ENCODE results near the gene CTSF.
"Not testable (repeated sequence)": the region's sequence is repeated elsewhere in the genome, so short reads cannot be mapped to it uniquely, and the experiment has no call there.

The CTSF gene

DNA sequence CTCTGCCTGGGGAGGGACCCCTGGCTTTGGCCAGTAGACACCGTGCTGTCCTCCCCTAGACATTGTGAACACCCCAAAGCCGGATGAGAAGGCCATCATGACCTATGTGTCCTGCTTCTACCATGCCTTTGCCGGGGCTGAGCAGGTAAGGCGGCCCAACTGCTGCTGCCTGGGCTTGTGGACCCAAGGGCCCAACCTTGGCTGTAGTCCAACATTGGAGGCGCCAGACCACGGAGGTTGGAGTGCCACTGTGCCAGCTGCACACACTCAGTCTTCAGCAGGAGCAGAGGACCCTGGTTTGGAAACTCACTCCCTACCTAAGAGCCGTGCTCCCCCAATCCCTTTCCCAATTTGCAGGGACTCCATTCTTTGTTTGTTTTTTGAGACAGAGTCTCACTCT is 12.3 kb downstream of the CTSF start:
- no peak for DNase-seq

DNA sequence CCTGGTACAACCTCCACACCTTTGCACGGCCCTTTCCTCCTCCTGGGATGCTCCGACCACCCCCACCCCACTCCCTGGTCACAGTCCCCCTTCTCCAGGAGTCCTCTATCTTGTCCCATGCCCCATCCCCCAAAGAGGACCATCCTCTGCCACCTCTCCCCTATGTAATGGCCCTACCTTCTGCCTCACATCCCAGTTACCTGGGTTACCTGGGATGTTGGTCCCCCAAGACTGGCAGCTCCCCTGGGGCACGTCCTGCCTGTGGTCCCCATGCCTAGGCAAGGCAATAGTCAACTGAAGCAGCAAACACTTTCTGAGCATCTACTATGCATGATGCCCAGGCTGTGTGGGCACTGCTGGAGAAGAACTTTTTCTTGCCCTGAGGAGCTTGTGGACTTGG is 13.0 kb downstream of the CTSF start:
- DNase-seq, result no peak

DNA sequence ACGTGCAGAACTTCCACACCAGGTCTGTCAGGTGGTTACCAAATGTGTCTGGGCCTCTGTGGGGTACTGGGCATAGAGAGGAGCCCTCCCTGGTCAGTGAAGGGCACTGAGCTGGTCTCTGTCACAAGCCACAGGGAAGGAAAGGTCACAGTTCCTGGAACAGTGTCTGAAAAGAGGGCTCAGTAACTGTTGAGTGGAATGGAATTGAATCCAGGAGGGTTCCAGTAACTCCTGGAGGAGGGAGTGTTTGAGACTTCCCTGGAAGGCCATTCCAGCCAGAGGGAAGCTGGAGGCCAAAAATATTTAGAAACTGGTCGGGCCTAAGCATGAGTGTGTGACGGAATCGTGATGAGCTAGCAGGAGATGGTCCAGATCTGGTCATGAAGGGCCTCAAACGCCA is 13.8 kb downstream of the CTSF start:
- DNase-seq, result no peak

DNA sequence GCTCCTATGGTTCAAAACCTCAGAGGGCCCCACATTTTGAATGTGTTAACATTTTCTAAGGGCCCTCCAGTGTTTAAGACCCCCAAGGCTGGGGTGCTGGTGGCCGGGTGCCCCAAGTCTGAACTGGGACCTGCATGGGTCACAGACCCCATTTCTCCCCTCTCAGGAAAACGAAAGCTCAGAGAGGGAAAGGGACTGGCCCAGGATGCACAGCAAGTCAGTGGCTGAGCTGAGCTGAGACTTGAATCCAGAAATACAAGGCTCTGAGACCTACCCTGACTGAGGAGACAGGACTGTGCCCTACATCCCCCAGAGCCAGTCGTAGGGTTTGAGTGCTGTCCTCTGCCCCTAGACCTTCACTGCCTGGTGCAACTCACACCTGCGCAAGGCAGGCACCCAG is 17.5 kb downstream of the CTSF start:
- DNase-seq, result no peak

DNA sequence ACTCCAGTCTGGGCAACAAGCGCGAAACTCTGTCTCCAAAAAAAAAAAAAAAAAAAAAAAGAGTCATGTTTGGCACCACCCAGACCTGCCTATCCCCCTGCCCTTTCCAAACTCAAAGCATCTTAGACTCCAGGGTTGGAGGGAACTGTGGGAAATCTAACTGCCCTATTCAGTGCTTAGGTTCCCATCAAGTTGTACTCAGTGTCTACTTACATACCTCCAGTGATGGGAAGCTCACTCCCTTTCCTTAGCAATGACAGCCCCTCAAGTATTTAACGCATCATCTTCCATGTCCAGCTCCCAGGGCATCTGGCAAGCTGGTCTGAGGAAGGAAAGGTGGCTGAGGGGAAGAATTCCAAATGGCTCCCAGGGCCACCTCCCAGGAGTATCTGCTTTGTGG is 18.7 kb downstream of the CTSF start:
- DNase-seq, result no peak

DNA sequence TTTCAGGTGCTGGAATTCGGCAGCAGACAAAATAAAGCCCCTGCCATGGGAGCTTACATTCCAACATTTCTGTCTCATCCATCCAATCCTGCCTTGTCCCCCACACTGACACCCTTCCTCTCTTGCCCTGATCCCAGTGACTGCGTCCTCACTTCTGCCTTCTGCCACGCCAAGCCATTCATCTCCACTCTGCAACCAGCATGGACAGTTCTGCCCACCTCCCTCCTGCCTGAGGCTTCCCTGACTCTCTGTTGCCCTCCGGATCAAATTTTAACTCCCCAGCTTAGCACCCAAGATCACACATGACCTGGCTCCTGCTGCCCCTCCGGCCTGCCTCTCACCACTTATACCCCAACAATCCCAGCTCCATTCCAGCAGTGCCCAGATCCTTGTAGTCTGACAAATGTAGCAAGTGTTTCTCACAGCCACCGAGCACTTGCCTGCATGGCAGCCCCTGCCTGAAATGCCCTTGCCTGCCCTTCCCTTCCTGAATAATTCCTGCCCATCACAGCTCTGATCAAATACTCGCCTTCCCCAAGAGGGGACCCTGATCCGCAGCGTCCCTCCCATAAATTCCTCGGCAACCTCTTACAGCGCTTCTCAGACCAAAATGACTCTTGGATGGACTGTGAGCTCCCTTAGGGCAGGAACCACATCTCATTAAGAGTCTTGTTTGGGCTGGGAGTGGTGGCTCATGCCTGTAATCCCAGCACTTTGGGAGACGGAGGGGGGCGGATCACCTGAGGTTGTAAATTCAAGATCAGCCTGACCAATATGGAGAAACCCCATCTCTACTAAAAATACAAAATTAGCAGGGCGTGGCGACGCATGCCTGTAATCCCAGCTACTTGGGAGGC is 19.4 kb downstream of the CTSF start:
- DNase-seq, result no peak

DNA sequence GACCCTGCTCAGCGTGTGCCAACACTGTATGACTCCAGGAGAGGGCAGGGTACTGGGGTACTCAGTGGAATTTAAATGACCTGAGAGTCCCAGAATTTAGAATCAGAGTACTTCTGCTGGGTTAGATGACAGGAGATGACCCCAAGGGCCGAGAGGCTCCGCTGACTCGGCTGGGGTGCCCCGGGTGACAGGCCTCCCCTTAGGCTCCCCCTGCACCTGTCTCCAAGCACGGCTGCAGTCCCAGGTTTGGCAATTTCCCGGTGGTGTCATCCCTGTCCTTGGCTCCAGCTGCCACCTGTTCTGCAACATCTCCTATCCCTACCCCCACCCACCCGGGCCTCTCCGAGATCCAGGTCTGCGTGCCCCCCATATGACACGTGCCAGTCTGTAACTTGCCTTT is 20.4 kb downstream of the CTSF start:
- no peak for DNase-seq

DNA sequence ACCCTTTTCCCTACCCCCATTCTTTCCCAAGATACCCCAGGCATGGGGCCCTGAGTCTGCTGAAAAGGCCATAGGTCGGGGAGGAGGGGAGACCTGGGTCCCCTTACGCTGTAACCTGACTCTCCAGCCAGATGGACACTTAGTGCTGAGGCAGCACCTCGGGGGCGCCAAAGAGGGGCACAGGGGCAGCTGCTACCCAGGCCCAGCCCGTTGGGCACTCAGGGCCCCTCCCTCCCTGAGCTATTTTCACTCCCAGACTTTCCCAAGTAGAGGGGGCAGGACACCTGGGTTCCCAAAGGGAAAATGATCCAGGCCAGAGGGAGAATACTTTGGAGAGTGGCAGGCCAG is 20.8 kb downstream of the CTSF start:
- DNase-seq, result no peak

DNA sequence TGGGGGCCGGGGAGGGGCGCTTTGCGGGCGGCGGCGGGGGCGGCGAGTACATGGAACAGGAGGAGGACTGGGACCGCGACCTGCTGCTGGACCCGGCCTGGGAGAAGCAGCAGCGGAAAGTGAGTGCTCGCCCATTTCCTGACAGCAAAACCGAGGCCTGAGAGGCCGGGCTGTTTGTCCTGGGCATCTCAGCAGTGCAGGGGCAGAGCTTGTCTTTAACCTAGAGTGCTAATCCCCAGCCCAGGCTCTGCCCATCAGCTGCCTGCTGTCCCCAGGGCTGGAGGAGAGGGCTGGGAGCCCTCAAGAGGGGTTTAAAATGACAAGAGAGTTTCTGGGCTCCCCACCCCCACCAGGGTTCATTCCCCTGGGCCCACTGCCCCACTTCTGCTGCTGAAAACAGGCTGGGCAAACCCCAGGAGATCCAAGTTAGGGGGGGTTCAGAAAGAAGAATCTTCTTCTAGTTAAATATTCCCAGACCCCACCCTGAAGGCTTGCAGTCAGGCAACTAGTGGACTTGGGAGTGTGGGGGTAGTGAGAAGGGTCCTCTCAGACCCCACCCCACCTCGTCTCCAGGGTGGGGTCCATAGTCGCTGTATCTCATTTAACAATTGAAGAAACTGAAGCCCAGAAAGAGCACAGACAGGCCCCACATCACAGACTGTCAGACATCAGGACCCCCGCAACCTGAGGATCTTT is 21.3 kb downstream of the CTSF start:
- DNase-seq, result no peak

DNA sequence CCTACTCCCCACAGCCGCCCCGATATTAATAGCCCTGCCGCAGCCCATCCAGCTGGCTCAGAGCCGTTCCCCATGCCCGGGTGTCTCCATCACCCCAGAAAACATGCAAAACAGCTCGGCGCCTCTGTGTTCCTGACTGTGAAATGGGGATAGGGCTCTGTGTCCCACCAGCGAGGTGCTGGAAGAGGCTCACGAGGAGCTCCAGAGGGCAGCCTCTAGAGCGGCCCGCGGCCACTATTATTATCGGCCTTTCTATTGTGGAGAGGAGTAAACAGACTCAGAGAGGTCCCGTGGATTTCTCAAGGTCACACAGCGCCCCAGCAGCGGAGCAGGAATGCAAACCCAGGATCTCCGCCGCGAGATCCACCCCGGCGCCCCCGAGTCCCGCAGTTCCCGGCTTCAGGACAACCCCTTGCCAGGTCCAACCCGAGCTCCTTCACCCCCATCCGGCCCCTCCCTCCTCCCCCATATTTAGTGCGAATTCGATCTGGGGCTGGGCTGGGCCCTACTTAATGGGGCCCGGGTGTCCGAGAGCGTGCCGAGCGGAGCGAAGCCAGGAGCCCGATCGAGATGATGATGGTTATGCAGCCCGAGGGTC is 21.9 kb downstream of the CTSF start, which contains the start of gene ACTN3:
ACTN3 (plus strand) TSS at position 536 of the 598 bp plus-strand sequence; CDS start at position 571, 35 bp downstream.
- no peak for DNase-seq

DNA sequence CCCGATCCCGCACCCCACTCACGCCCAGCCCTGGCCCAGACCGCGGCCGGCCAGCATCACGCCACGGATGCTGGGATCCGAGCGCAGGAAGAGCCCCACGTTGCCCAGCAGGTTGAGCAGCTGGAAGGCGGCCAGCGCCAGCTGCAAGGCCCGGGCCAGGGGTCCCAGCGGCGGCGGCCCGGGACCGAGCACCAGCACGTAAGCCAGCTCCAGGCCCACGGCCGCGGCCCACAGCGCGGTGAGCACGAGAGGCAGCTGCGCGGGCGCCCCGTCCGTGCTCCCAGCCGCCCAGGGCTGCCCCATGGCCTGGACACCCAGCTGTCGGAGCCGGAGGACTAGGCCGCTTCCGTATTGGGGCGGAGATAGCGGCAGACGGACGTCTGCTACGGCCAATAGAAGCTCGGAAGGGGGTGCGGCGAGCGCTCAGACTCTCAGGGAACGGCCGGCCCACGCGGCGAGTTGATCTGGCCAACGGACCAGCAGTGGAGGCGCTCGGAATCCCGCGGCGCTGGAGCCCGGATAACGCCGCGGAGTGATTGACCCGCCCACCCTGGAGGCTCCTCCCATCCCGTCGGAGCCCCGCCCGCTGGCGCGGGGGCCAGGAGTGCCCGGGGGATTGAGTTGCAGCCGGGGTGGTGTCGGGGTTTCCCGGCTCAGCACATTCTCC is 22.6 kb downstream of the CTSF start, which contains the start of gene ZDHHC24:
ZDHHC24 (minus strand) TSS at position 348 of the 667 bp plus-strand sequence; CDS start at position 303, 45 bp downstream.
- peak; percentile 78 for DNase-seq

DNA sequence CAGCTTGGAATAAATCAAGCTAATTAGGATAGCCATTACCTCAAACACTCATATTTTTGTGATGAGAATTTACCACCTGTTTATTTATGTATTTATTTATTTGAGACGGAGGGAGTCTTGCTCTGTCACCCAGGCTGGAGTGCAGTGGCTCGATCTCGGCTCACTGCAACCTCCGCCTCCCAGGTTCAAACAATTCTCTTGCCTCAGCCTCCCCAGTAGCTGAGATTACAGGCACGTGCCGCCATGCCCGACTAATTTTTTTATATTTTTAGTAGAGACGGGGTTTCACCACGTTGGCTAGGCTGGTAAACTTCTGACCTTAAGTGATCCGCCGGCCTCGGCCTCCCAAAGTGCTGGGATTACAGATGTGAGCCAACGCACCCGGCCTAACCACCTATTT is 23.5 kb downstream of the CTSF start:
- not testable (repeated sequence) for DNase-seq

DNA sequence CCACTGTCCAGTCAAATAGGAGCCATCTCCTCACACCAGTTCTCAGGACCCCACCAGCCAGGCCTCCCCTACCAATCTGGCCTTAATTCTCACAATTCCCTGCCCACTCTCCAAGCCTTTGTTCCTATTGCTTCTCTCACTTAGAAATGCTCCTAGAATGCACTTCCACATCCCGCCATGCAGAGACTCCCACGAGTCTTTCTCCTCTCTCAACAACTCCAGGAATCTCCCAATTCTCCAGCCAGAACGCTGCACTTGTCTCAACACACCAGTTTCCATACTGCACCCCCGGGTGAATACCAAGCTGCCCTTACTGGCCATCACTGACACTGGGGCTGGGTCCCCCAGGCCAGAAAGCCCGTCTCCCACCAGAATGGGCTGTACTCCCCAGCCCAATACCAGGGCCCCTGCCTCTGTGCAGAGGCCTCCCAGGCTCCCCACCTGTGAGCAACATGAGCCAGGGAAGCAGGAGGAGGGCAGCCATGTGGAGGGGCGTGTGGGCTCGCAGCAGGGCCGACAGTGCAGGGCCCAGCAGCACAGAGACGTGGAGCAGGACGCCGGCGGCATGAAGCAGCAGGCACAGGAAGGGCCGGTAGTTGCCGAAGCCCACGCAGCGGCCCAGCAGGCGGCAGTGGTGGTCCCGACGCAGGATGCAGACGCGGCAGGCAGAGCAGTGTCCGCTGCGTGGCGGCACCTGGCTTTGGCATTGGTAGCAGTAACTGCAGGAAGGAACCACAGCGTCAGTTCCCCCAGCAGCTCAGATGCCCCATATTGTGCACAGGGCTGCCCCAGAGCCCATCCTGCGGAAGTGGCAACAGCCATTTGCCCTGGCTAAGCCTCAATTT is 24.9 kb downstream of the CTSF start:
- no peak for DNase-seq

DNA sequence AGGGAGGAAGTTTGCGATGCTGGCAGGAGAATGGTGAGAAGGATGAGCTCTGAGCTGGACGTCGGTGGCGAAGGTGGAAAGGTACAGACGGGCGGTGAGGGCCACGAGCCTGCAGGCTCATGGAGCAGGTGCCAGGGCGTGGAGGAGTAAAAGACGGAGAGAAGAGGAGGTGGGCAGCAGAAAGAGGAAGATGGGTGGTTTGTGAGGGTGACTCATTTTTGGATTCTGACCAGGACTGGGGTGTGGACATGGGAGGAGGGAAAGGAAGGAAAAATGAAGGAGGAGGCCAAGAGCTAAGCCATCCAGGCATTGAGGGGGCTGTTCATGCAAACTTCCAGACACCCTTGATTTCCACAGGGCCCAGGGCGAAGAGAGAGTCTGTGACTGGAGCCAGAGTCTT is 26.0 kb downstream of the CTSF start:
- no peak for DNase-seq

DNA sequence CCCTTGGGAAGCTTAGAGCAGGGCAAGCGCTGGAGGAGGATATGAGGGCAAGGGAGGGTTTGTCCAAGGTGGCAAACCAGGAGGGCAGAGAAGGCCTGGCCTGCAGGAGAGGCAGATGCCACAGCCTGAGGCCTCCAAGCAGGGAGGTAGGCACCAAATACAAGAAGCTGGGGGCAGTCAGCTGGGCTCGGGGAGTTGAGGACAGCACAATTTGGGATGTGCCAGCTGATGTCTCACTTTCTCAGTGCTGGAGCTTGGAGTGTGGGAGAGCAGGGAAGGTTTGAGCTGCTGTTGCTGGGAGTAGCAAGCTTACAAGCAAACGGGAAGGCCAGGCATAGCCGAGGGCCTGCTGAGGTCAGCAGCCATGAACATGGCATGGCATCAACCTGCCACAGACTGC is 26.5 kb downstream of the CTSF start:
- DNase-seq, result no peak

DNA sequence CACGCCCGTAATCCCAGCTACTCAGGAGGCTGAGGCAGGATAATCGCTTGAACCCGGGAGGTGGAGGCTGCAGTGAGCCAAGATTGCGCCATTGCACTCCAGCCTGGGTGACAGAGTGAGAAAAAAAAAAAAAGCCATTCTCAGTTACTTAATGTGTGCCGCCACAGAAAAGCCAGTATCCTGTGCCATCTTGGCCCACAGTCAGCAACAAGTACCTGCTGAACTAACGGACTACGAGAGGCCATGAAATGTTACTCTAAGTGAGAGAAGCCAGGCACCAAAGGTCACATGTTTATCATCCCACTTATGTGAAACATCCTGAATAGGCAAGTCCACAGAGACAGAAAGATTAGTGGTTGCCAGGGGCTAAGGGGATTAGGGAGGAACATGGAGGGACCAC is 27.8 kb downstream of the CTSF start:
- not testable (repeated sequence) for DNase-seq

DNA sequence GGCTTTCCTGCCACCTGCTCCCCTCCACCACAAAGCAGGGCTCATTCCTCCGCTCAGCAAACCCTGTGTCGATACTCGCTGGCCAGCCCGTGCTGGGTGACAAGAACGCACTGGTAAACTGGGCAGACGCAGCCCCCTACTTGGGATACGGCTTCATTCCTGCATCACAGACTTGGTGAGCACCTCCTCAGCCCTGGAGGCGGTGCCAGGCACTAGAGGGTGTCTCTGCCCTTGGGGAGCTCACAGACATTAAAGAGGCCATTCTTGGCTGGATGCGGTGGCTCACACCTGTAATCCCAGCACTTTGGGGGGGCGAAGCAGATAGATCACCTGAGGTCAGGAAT is 28.6 kb downstream of the CTSF start:
- no peak for DNase-seq

DNA sequence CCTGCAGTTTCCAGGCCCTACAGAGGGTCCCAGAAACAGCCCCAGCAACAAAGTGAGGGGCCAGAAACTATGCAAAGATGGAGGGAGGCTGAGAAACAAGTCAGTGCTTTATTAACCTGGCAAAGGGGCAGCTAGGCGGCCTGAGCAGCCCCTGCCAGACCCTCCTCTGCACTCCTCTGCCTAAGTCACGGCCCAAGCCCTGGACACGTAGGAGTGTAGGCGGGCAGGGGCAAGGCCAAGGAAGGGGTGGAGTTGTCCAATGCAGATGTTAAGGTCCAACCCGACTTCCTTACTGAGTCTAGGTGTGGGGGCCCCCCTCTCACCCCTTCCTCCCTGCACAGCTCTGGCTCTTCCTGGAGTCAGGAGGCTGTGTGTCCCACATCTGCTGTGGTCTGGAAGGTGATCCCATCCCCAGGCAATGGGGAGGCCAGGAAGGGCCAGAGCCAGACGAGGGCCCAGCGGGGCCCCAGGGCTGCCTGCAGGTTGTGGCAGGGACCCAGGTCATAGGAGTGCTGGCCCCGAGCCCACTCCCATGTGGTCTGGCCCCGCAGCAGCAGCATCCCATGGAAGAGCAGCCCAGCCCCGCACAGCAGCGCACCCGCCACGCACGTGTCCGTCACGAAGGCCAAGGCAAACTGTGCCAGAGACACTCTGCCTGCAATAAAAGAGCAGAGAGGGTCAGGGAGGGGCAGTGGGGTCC is 29.1 kb downstream of the CTSF start:
- no peak for DNase-seq

DNA sequence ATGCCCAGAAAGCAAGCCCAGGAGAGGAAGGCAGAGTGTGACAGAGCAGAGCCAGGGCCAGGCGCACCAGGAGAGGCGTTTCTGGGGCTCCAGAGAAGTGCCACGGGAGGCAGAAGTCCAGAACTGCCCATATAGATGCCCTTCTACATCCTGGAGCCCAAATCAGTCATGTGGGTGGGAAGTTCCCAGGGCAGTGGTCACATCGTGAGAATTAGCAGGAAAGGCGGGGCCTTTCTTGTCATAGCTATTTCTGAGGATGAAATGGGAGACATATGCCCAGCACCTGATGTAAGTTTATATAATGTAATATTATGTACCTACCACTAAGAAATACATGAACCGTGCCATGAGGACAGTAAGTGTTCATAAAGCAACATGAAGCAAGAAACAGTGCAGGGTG is 35.6 kb downstream of the CTSF start:
- DNase-seq, result no peak

DNA sequence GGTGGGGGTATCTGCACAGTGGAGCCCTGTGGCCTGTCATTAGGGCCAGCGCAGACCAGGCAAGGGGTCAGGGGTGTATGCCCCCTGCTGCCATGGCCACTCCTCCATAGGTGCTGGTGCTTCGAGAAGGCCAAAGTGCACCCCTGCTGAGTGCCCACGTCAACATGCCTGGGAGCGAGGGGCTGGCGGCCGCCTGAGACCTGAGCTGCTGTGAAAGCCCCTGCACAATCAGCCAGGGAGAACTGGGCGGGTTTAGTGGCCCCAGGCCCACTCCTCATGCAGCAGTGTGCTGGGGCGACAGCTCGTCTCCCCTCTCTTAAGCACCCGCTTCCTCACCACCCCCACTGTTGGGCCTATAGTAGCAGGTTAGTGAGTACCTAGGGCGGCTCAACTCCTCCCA is 36.6 kb downstream of the CTSF start:
- no peak for DNase-seq

DNA sequence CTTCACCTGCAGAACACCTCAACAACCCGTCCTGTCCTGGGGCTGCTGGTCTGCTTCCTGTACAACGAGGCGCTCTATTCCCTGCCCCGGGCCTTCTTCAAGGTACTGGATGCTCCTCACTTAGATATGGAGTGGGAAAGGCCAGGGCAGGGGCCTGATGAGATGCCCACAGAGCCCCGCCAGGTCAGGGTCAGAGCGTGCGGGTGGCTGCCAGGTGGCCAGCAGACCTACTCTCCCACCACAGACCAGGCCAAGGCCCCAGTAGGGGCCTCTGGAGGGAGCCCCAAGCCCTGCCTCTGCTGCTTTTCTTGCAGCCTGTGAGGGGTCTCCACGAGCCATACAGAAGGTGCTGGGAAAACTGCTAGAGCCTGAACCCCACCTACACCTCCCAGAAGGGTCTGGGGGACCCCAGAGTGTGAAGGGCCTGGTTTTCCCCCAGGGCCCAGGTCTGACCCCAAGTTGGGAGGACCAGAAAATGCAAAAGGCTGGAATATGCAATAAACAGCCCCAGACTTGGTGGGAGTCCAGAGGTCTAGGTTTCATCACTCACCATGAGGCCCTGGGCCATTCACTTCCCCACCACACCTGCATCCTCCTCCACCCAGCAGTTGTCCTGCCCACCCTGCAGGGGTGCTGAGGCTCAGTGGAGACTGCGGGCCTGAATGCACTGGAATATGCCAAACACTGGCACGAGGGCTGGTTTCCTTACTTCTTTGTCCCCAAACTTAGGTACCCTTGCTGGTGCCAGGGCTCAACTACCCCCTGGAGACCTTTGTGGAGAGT is 37.3 kb downstream of the CTSF start:
- no peak for DNase-seq

Measured in cortex of kidney (tissue), 1 donor.